ENCODE results near the gene STK11IP. TPM values are rescaled to one million over a fixed set of nuclear protein-coding genes. Genes with fewer than 3 reads are reported as not detected.

STK11IP gene
- total RNA-seq, 1 experiment from 2014 or later, result 35.6 TPM

DNA sequence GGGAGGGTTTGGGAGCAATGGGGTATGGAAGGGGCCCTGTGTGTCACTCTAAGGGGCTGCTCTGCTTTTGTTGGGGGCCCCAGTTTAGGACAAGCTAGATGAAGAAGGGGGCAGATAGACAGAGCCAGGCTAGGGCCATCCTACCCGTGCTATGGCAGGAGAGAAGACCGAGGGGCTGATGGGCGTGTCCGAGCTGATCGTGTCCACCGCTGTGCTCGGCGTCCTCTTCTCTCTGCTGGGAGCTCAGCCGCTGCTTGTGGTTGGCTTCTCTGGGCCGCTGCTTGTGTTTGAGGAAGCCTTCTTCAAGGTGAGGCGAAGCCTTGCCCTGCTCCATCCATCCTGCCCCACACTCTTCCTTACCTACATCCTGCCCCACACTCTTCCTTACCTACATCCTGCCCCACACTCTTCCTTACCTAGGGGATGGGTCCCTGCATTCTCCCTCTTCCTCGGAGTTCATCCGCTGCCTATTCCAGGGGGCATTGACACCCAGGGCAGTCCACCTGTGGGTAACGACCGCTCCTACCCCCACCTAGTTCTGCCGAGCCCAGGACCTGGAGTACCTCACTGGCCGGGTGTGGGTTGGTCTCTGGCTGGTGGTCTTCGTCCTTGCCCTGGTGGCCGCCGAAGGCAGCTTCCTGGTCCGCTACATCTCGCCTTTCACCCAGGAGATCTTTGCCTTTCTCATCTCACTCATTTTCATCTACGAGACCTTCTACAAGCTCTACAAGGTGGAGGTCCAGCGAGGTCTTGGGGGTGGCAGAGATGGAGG is 38.7 kb downstream of the STK11IP start:
- H3K4me1 ChIP-seq (ENCODE audit: insufficient read depth, low read length, poor library complexity, severe bottlenecking), result no peaks in the 10 kb centered on the region
- CTCF ChIA-PET, result no interaction called here
- DNase-seq (ENCODE audit: low spot score), result no peak
- H3K36me3 ChIP-seq (ENCODE audit: insufficient read depth, low read length, poor library complexity, severe bottlenecking), result no peaks in the 10 kb centered on the region
- no peak overlapping the region for H3K27ac ChIP-seq (ENCODE audit: low read depth, low read length, poor library complexity, severe bottlenecking)
- no peak overlapping the region for H3K4me3 ChIP-seq (ENCODE audit: low read depth, low read length, poor library complexity, severe bottlenecking)
- BruUV-seq (replicated peaks), result no TSS peak
- intact Hi-C loops (cut with micrococcal nuclease; ENCODE audit: unreplicated experiment), result no loop called here
- TF ChIP-seq, protein P1, sequence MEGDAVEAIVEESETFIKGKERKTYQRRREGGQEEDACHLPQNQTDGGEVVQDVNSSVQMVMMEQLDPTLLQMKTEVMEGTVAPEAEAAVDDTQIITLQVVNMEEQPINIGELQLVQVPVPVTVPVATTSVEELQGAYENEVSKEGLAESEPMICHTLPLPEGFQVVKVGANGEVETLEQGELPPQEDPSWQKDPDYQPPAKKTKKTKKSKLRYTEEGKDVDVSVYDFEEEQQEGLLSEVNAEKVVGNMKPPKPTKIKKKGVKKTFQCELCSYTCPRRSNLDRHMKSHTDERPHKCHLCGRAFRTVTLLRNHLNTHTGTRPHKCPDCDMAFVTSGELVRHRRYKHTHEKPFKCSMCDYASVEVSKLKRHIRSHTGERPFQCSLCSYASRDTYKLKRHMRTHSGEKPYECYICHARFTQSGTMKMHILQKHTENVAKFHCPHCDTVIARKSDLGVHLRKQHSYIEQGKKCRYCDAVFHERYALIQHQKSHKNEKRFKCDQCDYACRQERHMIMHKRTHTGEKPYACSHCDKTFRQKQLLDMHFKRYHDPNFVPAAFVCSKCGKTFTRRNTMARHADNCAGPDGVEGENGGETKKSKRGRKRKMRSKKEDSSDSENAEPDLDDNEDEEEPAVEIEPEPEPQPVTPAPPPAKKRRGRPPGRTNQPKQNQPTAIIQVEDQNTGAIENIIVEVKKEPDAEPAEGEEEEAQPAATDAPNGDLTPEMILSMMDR (conservative IDR thresholded peaks at IDR 0.05; ENCODE audit: low read depth, low read length), result no peak
- no peaks in the 10 kb centered on the region for H3K27me3 ChIP-seq (replicated peaks; ENCODE audit: insufficient read depth, low read depth, low read length, poor library complexity)
- POLR2A ChIA-PET (ENCODE audit: low non-redundant PET), result no interaction called here
- H3K9me3 ChIP-seq (ENCODE audit: low read depth, low read length, poor library complexity, severe bottlenecking), result no peaks in the 10 kb centered on the region

DNA sequence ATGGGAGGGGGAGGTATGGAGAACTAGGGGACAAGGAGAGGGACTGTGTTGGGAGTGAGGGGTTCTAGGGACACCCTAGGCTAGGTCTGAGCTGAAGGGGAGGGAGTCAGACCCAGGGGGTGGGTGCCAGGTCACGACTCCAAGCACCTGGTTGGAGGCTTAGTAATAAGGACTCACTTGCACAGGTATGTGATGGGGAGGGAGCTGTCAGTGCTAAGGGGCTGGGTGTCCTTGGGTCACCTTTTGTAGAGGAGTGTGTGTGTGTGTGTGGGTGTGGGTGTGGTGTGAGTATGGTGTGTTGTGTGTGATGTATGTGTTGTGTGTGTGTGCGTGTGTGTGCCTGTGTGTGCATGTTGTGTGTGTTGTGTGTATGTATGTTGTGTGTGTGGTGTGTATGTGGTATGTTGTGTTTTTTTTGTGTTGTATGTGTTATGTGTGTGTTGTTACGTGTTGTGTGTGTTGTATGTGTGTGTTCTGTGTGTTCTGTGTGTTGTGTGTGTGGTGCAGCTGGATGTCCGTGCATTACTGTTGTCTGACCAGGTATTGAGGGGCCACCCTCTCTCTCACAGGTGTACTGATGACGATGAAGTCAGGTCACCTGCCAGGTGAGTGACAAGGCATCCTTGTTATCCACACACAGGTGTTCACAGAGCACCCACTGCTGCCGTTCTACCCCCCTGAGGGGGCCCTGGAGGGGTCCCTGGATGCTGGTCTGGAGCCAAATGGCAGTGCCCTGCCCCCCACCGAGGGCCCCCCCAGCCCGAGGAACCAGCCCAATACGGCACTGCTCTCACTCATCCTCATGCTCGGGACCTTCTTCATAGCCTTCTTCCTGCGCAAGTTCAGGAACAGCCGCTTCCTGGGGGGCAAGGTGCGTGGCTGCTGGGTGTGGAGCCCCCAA is 39.5 kb downstream of the STK11IP start:
- CTCF ChIA-PET, result no interaction called here
- Histone ChIP-seq H3K9me3 (ENCODE audit: low read depth, low read length, poor library complexity, severe bottlenecking) (no peaks in the 10 kb centered on the region), H3K4me3 (ENCODE audit: low read depth, low read length, poor library complexity, severe bottlenecking) (no peak overlapping the region), H3K27ac (ENCODE audit: low read depth, low read length, poor library complexity, severe bottlenecking) (no peak overlapping the region), H3K27me3 (replicated peaks; ENCODE audit: insufficient read depth, low read depth, low read length, poor library complexity) (no peaks in the 10 kb centered on the region), H3K4me1 (ENCODE audit: insufficient read depth, low read length, poor library complexity, severe bottlenecking) (no peaks in the 10 kb centered on the region), H3K36me3 (ENCODE audit: insufficient read depth, low read length, poor library complexity, severe bottlenecking) (no peaks in the 10 kb centered on the region)
- BruUV-seq (replicated peaks), result no TSS peak
- TF ChIP-seq, protein P1 (conservative IDR thresholded peaks at IDR 0.05; ENCODE audit: low read depth, low read length), result no peak
- no peak for TF ChIP-seq EZH2 (IDR thresholded peaks at IDR 0.05; ENCODE audit: borderline replicate concordance, low read depth, low read length, poor library complexity, severe bottlenecking)
- POLR2A ChIA-PET (ENCODE audit: low non-redundant PET), result no interaction called here
- no peak for DNase-seq (ENCODE audit: low spot score)
- intact Hi-C loops (cut with micrococcal nuclease; ENCODE audit: unreplicated experiment), result no loop called here

DNA sequence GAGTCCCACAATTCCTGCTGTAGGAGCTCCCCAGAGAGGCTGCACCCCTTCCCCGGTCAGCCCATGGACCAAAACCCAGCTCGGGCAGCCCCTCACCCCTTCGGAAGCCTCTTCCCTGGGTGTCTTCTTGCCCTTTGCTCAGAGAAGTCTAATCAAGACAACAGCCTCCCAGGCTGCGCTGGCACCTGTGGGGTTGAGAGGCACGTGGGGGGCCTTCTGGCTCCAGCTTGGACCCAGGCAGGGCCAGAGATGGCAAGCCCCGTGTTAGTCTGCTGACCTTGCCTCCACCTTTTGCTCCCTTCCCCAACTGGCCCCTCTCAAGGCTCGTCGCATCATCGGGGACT is 40.2 kb downstream of the STK11IP start:
- DNase-seq (ENCODE audit: low spot score), result no peak
- no TSS peak for BruUV-seq (replicated peaks)
- Histone ChIP-seq H3K36me3 (ENCODE audit: insufficient read depth, low read length, poor library complexity, severe bottlenecking) (no peaks in the 10 kb centered on the region), H3K4me1 (ENCODE audit: insufficient read depth, low read length, poor library complexity, severe bottlenecking) (no peaks in the 10 kb centered on the region), H3K27ac (ENCODE audit: low read depth, low read length, poor library complexity, severe bottlenecking) (no peak overlapping the region), H3K27me3 (replicated peaks; ENCODE audit: insufficient read depth, low read depth, low read length, poor library complexity) (no peaks in the 10 kb centered on the region), H3K4me3 (ENCODE audit: low read depth, low read length, poor library complexity, severe bottlenecking) (no peak overlapping the region), H3K9me3 (ENCODE audit: low read depth, low read length, poor library complexity, severe bottlenecking) (no peaks in the 10 kb centered on the region)
- CTCF ChIA-PET, result no interaction called here
- TF ChIP-seq, protein P1 (conservative IDR thresholded peaks at IDR 0.05; ENCODE audit: low read depth, low read length), result no peak
- POLR2A ChIA-PET (ENCODE audit: low non-redundant PET), result no interaction called here
- intact Hi-C loops (cut with micrococcal nuclease; ENCODE audit: unreplicated experiment), result no loop called here
